Astrocyte (in vitro differentiated cells and primary cell): ENCODE results near the gene ACACA. TPM values are rescaled to one million over a fixed set of nuclear protein-coding genes. Genes with fewer than 3 reads are reported as not detected.

Experiments
- DNase-seq: peaks from one replicate; pipeline ENCODE4 v3.0.0-alpha.2; 2010; ENCODE audit warnings: low read depth
- FAIRE-seq: peaks from 2 replicates; lab custom pipeline; 2011; peaks lifted over from hg19 to GRCh38; lab: Jason Lieb, UNC
- H2AFZ ChIP-seq: 2 replicates; pipeline ENCODE4 v1.6.0; 2012; ENCODE audit warnings: low read depth, low read length, inconsistent platforms
- H3K27ac ChIP-seq: 2 replicates; pipeline ENCODE4 v1.5.1; 2011; ENCODE audit warnings: low read depth, low read length, inconsistent platforms
- H3K27me3 ChIP-seq: 2 replicates; pipeline ENCODE4 v1.6.0; 2011; ENCODE audit warnings: low read length, inconsistent platforms; ENCODE audit not compliant: insufficient read depth
- H3K36me3 ChIP-seq: 2 replicates; pipeline ENCODE4 v1.5.1; 2011; ENCODE audit warnings: low read length, inconsistent platforms; ENCODE audit not compliant: insufficient read depth
- H3K4me1 ChIP-seq: 2 replicates; pipeline ENCODE4 v1.5.1; 2011; ENCODE audit warnings: low read length, inconsistent platforms; ENCODE audit not compliant: insufficient read depth
- H3K4me2 ChIP-seq: 2 replicates; pipeline ENCODE4 v1.6.0; 2012; ENCODE audit warnings: low read length, inconsistent platforms
- H3K4me3 ChIP-seq: 2 replicates; pipeline ENCODE4 v1.5.1; 2011; ENCODE audit warnings: low read depth, mild to moderate bottlenecking, low read length, inconsistent platforms; ENCODE audit not compliant: insufficient read depth
- H3K79me2 ChIP-seq: 2 replicates; pipeline ENCODE4 v1.6.0; 2012; ENCODE audit warnings: mild to moderate bottlenecking, low read length, inconsistent platforms; ENCODE audit not compliant: insufficient read depth
- H3K9ac ChIP-seq: 2 replicates; pipeline ENCODE4 v1.6.0; 2012; ENCODE audit warnings: mild to moderate bottlenecking, low read length, inconsistent platforms
- H3K9me3 ChIP-seq: 2 replicates; pipeline ENCODE4 v1.5.1; 2012; ENCODE audit warnings: low read depth, mild to moderate bottlenecking, low read length, inconsistent platforms; ENCODE audit not compliant: insufficient read depth
- H4K20me1 ChIP-seq: 2 replicates; pipeline ENCODE4 v1.6.0; 2012; ENCODE audit warnings: low read length, inconsistent platforms; ENCODE audit not compliant: insufficient read depth
- H3K27ac Mint-ChIP-seq: one replicate; pipeline ENCODE4 v1.8.0; 2021; ENCODE audit warnings: mild to moderate bottlenecking, mixed read lengths; ENCODE audit not compliant: unreplicated experiment
- H3K27me3 Mint-ChIP-seq: one replicate; pipeline ENCODE4 v1.8.0; 2021; ENCODE audit warnings: low read depth, mixed read lengths; ENCODE audit not compliant: unreplicated experiment
- H3K36me3 Mint-ChIP-seq: one replicate; pipeline ENCODE4 v1.8.0; 2021; ENCODE audit warnings: low read depth, mixed read lengths; ENCODE audit not compliant: unreplicated experiment
- H3K4me1 Mint-ChIP-seq: one replicate; pipeline ENCODE4 v1.8.0; 2021; ENCODE audit warnings: low read depth, mixed read lengths; ENCODE audit not compliant: unreplicated experiment
- H3K4me3 Mint-ChIP-seq: one replicate; pipeline ENCODE4 v1.8.0; 2021; ENCODE audit warnings: mild to moderate bottlenecking, moderate library complexity, mixed read lengths; ENCODE audit not compliant: unreplicated experiment
- H3K9me3 Mint-ChIP-seq: one replicate; pipeline ENCODE4 v1.8.0; 2021; ENCODE audit warnings: mild to moderate bottlenecking, mixed read lengths; ENCODE audit not compliant: unreplicated experiment
- EZH2 ChIP-seq: IDR thresholded peaks from 2 replicates; pipeline ENCODE4 v1.6.1; 2012; ENCODE audit warnings: mild to moderate bottlenecking, low read length, inconsistent platforms; ENCODE audit not compliant: insufficient read depth
- total RNA-seq: library from RNA; stranded (reverse); gene quantifications from 2 replicates; pipeline ENCODE4 v1.2.1, GENCODE V29; 2021
- TF ChIP-seq, protein P1 (sequence below): IDR thresholded peaks from 2 replicates; pipeline ENCODE4 v1.5.1; 2011; ENCODE audit warnings: low read depth, mild to moderate bottlenecking, inconsistent platforms, low read length, moderate library complexity; ENCODE audit not compliant: insufficient read depth

Gene ACACA
- total RNA-seq, 1 donor from 2014 or later = 88.3 TPM

DNA sequence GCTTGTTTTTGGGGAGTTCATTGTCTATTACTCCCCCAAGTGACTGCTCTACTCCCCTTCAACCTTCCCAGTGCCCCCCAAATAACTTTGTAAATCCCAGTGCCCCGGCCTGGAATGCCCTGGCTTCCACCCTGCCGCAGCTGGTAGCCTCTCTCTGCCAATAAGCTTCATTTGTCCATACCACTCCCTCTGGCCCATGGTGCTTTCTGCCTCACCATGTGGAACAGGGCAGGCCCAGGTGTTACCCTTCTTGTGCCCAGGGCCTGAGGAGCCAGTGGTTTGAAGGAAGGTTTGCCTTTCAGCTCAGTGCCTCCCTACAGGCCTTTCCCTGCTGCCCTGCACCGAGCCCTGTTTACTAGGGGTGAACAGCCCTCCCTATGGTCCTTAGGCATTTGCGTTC lies 323.7 kb downstream of the ACACA start:
- H3K36me3 Mint-ChIP-seq = peaks cover 15% of the 10 kb centered on the region

DNA sequence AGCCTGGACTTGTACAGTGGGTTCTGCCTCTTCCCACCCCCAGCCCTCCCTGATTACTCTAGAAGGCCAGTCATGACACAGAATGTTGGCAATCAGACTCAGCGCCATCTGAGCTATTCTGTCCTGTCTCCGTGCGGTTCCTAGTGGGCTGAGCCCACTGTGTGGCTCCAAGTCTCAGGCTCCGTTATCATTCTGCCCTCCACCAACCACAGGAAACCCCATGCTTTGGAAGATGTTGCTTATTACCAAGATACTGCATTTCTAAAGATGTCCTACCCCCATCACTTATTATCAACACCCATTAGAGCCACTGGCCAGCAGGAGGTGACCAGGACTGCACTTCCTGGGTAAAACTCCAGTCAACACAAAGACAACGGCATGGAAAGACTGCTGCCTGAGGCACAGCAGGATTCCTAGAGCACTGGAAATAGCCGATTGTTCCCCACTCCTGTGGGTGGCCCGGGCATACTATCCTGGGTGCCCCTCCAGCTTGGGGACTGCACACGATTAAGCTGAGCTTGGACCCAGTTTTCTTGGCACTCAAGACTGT lies 324.2 kb downstream of the ACACA start:
- Histone ChIP-seq H3K4me1 (no peaks in the 10 kb centered on the region), H3K36me3 (peaks cover 17% of the 10 kb centered on the region), H3K9ac (no peak overlapping the region), H3K4me2 (no peak overlapping the region), H4K20me1 (peaks cover 3% of the 10 kb centered on the region), H3K27ac (no peak overlapping the region), H3K9me3 (no peaks in the 10 kb centered on the region), H3K4me3 (no peak overlapping the region), H3K79me2 (no peaks in the 10 kb centered on the region), H3K27me3 (no peaks in the 10 kb centered on the region), H2AFZ (no peak overlapping the region)
- FAIRE-seq = no peak
- peaks cover 2% of the 10 kb centered on the region for H3K9me3 Mint-ChIP-seq
- H3K4me3 Mint-ChIP-seq = no peak overlapping the region
- DNase-seq = no peak
- H3K36me3 Mint-ChIP-seq = peaks cover 13% of the 10 kb centered on the region
- H3K4me1 Mint-ChIP-seq = peaks cover 4% of the 10 kb centered on the region
- H3K27ac Mint-ChIP-seq = no peak overlapping the region
- TF ChIP-seq, protein P1, sequence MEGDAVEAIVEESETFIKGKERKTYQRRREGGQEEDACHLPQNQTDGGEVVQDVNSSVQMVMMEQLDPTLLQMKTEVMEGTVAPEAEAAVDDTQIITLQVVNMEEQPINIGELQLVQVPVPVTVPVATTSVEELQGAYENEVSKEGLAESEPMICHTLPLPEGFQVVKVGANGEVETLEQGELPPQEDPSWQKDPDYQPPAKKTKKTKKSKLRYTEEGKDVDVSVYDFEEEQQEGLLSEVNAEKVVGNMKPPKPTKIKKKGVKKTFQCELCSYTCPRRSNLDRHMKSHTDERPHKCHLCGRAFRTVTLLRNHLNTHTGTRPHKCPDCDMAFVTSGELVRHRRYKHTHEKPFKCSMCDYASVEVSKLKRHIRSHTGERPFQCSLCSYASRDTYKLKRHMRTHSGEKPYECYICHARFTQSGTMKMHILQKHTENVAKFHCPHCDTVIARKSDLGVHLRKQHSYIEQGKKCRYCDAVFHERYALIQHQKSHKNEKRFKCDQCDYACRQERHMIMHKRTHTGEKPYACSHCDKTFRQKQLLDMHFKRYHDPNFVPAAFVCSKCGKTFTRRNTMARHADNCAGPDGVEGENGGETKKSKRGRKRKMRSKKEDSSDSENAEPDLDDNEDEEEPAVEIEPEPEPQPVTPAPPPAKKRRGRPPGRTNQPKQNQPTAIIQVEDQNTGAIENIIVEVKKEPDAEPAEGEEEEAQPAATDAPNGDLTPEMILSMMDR = no peak
- TF ChIP-seq EZH2 = no peak
- H3K27me3 Mint-ChIP-seq = no peaks in the 10 kb centered on the region

More for the DNA sequence above, 323.7 kb downstream of the ACACA start:
- peaks cover 4% of the 10 kb centered on the region for H3K4me1 Mint-ChIP-seq
- no peak overlapping the region for H3K27ac Mint-ChIP-seq
- peaks cover 3% of the 10 kb centered on the region for H4K20me1 ChIP-seq
- H3K27ac ChIP-seq = no peak overlapping the region
- no peaks in the 10 kb centered on the region for H3K79me2 ChIP-seq
- no peak overlapping the region for H3K9ac ChIP-seq
- no peaks in the 10 kb centered on the region for H3K27me3 Mint-ChIP-seq
- no peaks in the 10 kb centered on the region for H3K27me3 ChIP-seq
- no peak overlapping the region for H3K4me2 ChIP-seq
- H3K4me3 ChIP-seq = no peak overlapping the region
- DNase-seq (no peak), FAIRE-seq (no peak)
- peaks cover 17% of the 10 kb centered on the region for H3K36me3 ChIP-seq
- H3K9me3 ChIP-seq = no peaks in the 10 kb centered on the region
- TF ChIP-seq, protein P1 = no peak
- no peak for TF ChIP-seq EZH2
- H2AFZ ChIP-seq = no peak overlapping the region
- H3K4me3 Mint-ChIP-seq = no peak overlapping the region
- no peaks in the 10 kb centered on the region for H3K4me1 ChIP-seq
- peaks cover 2% of the 10 kb centered on the region for H3K9me3 Mint-ChIP-seq

DNA sequence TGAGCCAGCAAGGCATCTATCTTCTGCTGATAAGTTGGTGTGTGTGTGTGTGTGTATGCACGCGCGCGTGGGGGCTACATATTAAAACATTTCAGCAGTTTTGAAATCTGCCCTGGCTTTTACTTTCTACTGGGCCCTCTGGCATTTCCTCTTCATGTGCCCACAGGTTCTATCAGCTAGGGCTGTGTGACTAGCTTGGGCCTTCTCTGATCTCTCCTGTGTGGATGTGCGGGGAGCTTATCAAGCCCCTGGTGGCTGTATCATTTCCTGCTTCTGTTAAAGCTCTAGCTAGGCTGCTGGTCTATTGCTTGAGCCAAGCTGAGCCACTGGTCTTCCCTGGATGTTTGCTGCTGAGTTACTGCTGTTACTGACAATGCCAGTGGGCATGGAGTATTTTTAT lies 325.3 kb downstream of the ACACA start:
- Histone ChIP-seq H3K9ac (no peak overlapping the region), H4K20me1 (peaks cover 3% of the 10 kb centered on the region), H2AFZ (no peak overlapping the region), H3K27me3 (no peaks in the 10 kb centered on the region), H3K4me3 (no peak overlapping the region), H3K27ac (no peak overlapping the region), H3K4me2 (no peak overlapping the region), H3K4me1 (no peaks in the 10 kb centered on the region), H3K79me2 (no peaks in the 10 kb centered on the region), H3K36me3 (peaks cover 11% of the 10 kb centered on the region), H3K9me3 (no peaks in the 10 kb centered on the region)
- DNase-seq (no peak), FAIRE-seq (no peak)
- Mint-ChIP-seq H3K36me3 (peaks cover 12% of the 10 kb centered on the region), H3K27ac (no peak overlapping the region), H3K4me3 (no peak overlapping the region), H3K27me3 (no peaks in the 10 kb centered on the region), H3K4me1 (peaks cover 4% of the 10 kb centered on the region), H3K9me3 (peaks cover 2% of the 10 kb centered on the region)
- TF ChIP-seq, protein P1 = no peak
- TF ChIP-seq EZH2 = no peak
